AG10803 (cell line): ENCODE results near the gene TP53BP2.

Experiments used
- DNase-seq: peaks from one replicate; pipeline ENCODE4 v3.0.0; 2010; ENCODE audit warnings: low read depth
- H3K4me3 ChIP-seq: 2 replicates; pipeline ENCODE4 v1.5.1; 2011; ENCODE audit warnings: mild to moderate bottlenecking, low read length, control low read depth
- CTCF ChIP-seq: conservative IDR thresholded peaks from 2 replicates; pipeline ENCODE4 v1.5.1; 2011; ENCODE audit warnings: mild to moderate bottlenecking, low read length, control low read depth, inconsistent platforms

The TP53BP2 gene

GRCh38 chr1:223754681-223755431, 90.9 kb downstream of the TP53BP2 start:
- no peak overlapping the region for H3K4me3 ChIP-seq
- no peak for TF ChIP-seq CTCF
- DNase-seq = no peak

GRCh38 chr1:223752721-223753515, 92.8 kb downstream of the TP53BP2 start:
- TF ChIP-seq CTCF = no peak
- H3K4me3 ChIP-seq = no peak overlapping the region
- DNase-seq = no peak

GRCh38 chr1:223751696-223752095, 94.1 kb downstream of the TP53BP2 start:
- TF ChIP-seq CTCF = no peak
- no peak overlapping the region for H3K4me3 ChIP-seq
- no peak for DNase-seq

GRCh38 chr1:223750730-223751570, 94.8 kb downstream of the TP53BP2 start:
- no peak for TF ChIP-seq CTCF
- no peak overlapping the region for H3K4me3 ChIP-seq
- DNase-seq = no peak

- DNase-seq = peak; percentile 46
- peak overlapping the region; percentile 36 for H3K4me3 ChIP-seq
- peak; percentile 74 for TF ChIP-seq CTCF
Observed at GRCh38 chr1:223748773-223749733, 96.7 kb downstream of the TP53BP2 start.

- H3K4me3 ChIP-seq = no peak overlapping the region
- peak; percentile 38 for DNase-seq
- TF ChIP-seq CTCF = no peak
Observed at GRCh38 chr1:223748405-223748772, 97.4 kb downstream of the TP53BP2 start.
